Measurements from ENCODE around the gene FAM120AOS. TPM values are rescaled to one million over a fixed set of nuclear protein-coding genes. Genes with fewer than 3 reads are reported as not detected.
A peak's percentile ranks its signal among the peaks of the same experiment; 100 is the strongest.

The FAM120AOS gene
- total RNA-seq, 1 donor from 2014 or later: 39.0 TPM

GRCh38 chr9:93463638-93464248, 10.4 kb upstream of the FAM120AOS start:
- Mint-ChIP-seq H3K36me3 (no peaks in the 10 kb centered on the region), H3K4me3 (no peak overlapping the region), H3K27me3 (ENCODE audit: low read depth) (no peaks in the 10 kb centered on the region), H3K27ac (peak overlapping the region; percentile 59), H3K4me1 (peaks cover 55% of the 10 kb centered on the region), H3K9me3 (no peaks in the 10 kb centered on the region)
- no peak for DNase-seq (ENCODE audit: low spot score in 2 of 2, unreplicated experiment in 2 of 2)
- TF ChIP-seq, protein P1, sequence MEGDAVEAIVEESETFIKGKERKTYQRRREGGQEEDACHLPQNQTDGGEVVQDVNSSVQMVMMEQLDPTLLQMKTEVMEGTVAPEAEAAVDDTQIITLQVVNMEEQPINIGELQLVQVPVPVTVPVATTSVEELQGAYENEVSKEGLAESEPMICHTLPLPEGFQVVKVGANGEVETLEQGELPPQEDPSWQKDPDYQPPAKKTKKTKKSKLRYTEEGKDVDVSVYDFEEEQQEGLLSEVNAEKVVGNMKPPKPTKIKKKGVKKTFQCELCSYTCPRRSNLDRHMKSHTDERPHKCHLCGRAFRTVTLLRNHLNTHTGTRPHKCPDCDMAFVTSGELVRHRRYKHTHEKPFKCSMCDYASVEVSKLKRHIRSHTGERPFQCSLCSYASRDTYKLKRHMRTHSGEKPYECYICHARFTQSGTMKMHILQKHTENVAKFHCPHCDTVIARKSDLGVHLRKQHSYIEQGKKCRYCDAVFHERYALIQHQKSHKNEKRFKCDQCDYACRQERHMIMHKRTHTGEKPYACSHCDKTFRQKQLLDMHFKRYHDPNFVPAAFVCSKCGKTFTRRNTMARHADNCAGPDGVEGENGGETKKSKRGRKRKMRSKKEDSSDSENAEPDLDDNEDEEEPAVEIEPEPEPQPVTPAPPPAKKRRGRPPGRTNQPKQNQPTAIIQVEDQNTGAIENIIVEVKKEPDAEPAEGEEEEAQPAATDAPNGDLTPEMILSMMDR (IDR thresholded peaks at IDR 0.05; ENCODE audit: unreplicated experiment): no peak

- Mint-ChIP-seq H3K27me3 (ENCODE audit: low read depth) (no peaks in the 10 kb centered on the region), H3K4me1 (peaks cover 39% of the 10 kb centered on the region)
Measured at GRCh38 chr9:93461821-93462220, 8.4 kb upstream of the FAM120AOS start.

GRCh38 chr9:93461414-93461743, 8.0 kb upstream of the FAM120AOS start:
- no peak for DNase-seq (ENCODE audit: low spot score in 2 of 2, unreplicated experiment in 2 of 2)
- Mint-ChIP-seq H3K27me3 (ENCODE audit: low read depth) (no peaks in the 10 kb centered on the region), H3K27ac (no peak overlapping the region), H3K36me3 (no peaks in the 10 kb centered on the region), H3K4me3 (no peak overlapping the region), H3K4me1 (peaks cover 35% of the 10 kb centered on the region), H3K9me3 (no peaks in the 10 kb centered on the region)
- TF ChIP-seq, protein P1 (IDR thresholded peaks at IDR 0.05; ENCODE audit: unreplicated experiment): no peak

More at GRCh38 chr9:93461821-93462220, 8.4 kb upstream of the FAM120AOS start:
- Mint-ChIP-seq H3K27ac (no peak overlapping the region), H3K9me3 (no peaks in the 10 kb centered on the region), H3K36me3 (no peaks in the 10 kb centered on the region), H3K4me3 (no peak overlapping the region)
- no peak for DNase-seq (ENCODE audit: low spot score in 2 of 2, unreplicated experiment in 2 of 2)
- TF ChIP-seq, protein P1 (IDR thresholded peaks at IDR 0.05; ENCODE audit: unreplicated experiment): no peak

GRCh38 chr9:93460689-93461413, 7.5 kb upstream of the FAM120AOS start:
- no peak for DNase-seq (ENCODE audit: low spot score in 2 of 2, unreplicated experiment in 2 of 2)
- H3K4me1 Mint-ChIP-seq: peaks cover 35% of the 10 kb centered on the region
- no peak overlapping the region for H3K4me3 Mint-ChIP-seq
- no peaks in the 10 kb centered on the region for H3K36me3 Mint-ChIP-seq
- no peaks in the 10 kb centered on the region for H3K27me3 Mint-ChIP-seq (ENCODE audit: low read depth)
- H3K27ac Mint-ChIP-seq: peak overlapping the region; percentile 27
- H3K9me3 Mint-ChIP-seq: no peaks in the 10 kb centered on the region
- TF ChIP-seq, protein P1 (IDR thresholded peaks at IDR 0.05; ENCODE audit: unreplicated experiment): no peak

DNA sequence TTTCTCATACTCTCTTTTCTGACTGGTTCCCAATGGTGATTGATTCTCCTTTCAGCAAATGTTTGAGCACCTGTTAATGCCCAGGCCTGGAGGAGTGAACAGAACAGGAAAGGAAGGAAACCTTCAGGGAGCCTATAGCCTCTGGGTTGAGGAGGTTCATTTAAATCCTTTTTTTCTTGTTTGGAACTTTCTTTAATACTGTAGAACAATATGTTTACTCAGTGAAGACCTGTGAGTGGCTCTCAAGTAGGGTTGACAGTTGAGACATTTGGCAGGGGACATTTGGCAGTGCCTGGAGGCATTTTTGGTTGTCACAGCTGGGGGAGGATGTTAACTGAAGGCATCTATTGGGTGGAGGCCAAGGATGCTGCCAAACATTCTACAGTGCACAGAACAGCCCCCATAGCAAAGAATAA, 6.1 kb upstream of the FAM120AOS start:
- no peaks in the 10 kb centered on the region for H3K9me3 Mint-ChIP-seq
- no peak for DNase-seq (ENCODE audit: low spot score in 2 of 2, unreplicated experiment in 2 of 2)
- TF ChIP-seq, protein P1 (IDR thresholded peaks at IDR 0.05; ENCODE audit: unreplicated experiment): no peak
- H3K4me1 Mint-ChIP-seq: peaks cover 30% of the 10 kb centered on the region
- H3K27ac Mint-ChIP-seq: no peak overlapping the region
- H3K27me3 Mint-ChIP-seq (ENCODE audit: low read depth): no peaks in the 10 kb centered on the region
- no peaks in the 10 kb centered on the region for H3K36me3 Mint-ChIP-seq
- no peak overlapping the region for H3K4me3 Mint-ChIP-seq

Data from mesothelial cell of epicardium (in vitro differentiated cells).